ENCODE data around the gene XPO6.

DNA sequence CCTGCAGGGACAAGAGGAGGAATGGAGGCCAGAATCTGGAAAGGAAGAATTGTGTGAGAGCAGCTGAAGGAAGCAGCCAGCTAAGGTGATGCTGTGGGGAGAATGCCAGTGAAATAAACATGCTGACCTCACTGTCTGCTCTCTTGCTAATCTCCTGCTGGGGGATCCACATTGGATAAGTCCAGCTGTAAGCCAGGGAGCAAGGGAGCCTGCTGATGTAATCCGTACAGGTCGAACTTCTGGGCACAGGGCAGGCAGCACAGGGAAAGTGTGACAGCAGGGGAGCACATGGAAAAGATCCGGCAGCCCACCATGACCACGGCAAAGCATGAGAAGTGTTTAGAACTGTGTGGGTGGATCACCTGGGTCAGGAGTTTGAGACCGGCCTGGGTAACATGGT, 7.5 kb upstream of the XPO6 start:
- no peak for TF ChIP-seq EZH2phosphoT487 (IDR thresholded peaks at IDR 0.05; ENCODE audit: borderline replicate concordance)
- TF ChIP-seq, protein P1, sequence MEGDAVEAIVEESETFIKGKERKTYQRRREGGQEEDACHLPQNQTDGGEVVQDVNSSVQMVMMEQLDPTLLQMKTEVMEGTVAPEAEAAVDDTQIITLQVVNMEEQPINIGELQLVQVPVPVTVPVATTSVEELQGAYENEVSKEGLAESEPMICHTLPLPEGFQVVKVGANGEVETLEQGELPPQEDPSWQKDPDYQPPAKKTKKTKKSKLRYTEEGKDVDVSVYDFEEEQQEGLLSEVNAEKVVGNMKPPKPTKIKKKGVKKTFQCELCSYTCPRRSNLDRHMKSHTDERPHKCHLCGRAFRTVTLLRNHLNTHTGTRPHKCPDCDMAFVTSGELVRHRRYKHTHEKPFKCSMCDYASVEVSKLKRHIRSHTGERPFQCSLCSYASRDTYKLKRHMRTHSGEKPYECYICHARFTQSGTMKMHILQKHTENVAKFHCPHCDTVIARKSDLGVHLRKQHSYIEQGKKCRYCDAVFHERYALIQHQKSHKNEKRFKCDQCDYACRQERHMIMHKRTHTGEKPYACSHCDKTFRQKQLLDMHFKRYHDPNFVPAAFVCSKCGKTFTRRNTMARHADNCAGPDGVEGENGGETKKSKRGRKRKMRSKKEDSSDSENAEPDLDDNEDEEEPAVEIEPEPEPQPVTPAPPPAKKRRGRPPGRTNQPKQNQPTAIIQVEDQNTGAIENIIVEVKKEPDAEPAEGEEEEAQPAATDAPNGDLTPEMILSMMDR (conservative IDR thresholded peaks at IDR 0.05; ENCODE audit: low read length), result no peak
